Small intestine (tissue), 7 donors: ENCODE results near the gene ZFR. TPM values are rescaled to one million over a fixed set of nuclear protein-coding genes. Genes with fewer than 3 reads are reported as not detected.
"Not testable (repeated sequence)": the region's sequence is repeated elsewhere in the genome, so short reads cannot be mapped to it uniquely, and the experiment has no call there.

Experiments used
- DNase-seq, 2 donors: peaks; one replicate each; pipeline versions ENCODE4 v3.0.0 to v3.0.0-alpha.2; 2013
- FAIRE-seq: peaks from 2 replicates; lab custom pipeline; 2012; peaks lifted over from hg19 to GRCh38; lab: Jason Lieb, UNC
- H3K27ac ChIP-seq, 3 donors: one replicate each; pipeline ENCODE4 v1.5.1; 2013; ENCODE audit warnings: low read length in 2 of 3, mild to moderate bottlenecking in 2 of 3, control low read depth in 1 of 3, inconsistent platforms in 1 of 3, low read depth in 1 of 3, moderate library complexity in 1 of 3
- H3K27me3 ChIP-seq, 3 donors: one replicate each; pipeline ENCODE4 v1.6.1; 2013; ENCODE audit warnings: low read length in 3 of 3, inconsistent platforms in 1 of 3; ENCODE audit not compliant: control insufficient read depth in 3 of 3, insufficient read depth in 3 of 3
- H3K36me3 ChIP-seq, 3 donors: one replicate each; pipeline ENCODE4 v1.6.1; 2013; ENCODE audit warnings: low read length in 3 of 3, inconsistent platforms in 1 of 3, low read depth in 1 of 3, mild to moderate bottlenecking in 1 of 3, moderate library complexity in 1 of 3; ENCODE audit not compliant: control insufficient read depth in 3 of 3, insufficient read depth in 2 of 3
- H3K4me1 ChIP-seq, 3 donors: one replicate each; pipeline ENCODE4 v1.6.1; 2013; ENCODE audit warnings: low read length in 2 of 3, inconsistent platforms in 1 of 3, low read depth in 1 of 3, mild to moderate bottlenecking in 1 of 3, moderate library complexity in 1 of 3; ENCODE audit not compliant: control insufficient read depth in 3 of 3, insufficient read depth in 2 of 3
- H3K4me3 ChIP-seq, 3 donors: one replicate each; pipeline ENCODE4 v1.5.1; 2013; ENCODE audit warnings: low read length in 3 of 3, control low read depth in 1 of 3, inconsistent platforms in 1 of 3, low read depth in 1 of 3, mild to moderate bottlenecking in 1 of 3, moderate library complexity in 1 of 3
- H3K9me3 ChIP-seq, 2 donors: one replicate each; pipeline ENCODE4 v1.6.1; 2013; ENCODE audit warnings: low read depth in 1 of 2, low read length in 1 of 2; ENCODE audit not compliant: control insufficient read depth in 2 of 2, insufficient read depth in 1 of 2
- WGBS, 3 donors: extraction: QIAGEN DNeasy Blood & Tissue Kit; methylation state at CpG; one replicate each; pipeline ENCODE4 v1.1.7; 2013; 5-methylcytosine and 5-hydroxymethylcytosine counted together
- polyA plus RNA-seq, 4 donors: library from polyadenylated mRNA; stranded (reverse) in 3 of 4; unstranded in 1 of 4; fragments of 200-250 nt in 3 of 4; fragments of 120-200 nt in 1 of 4; gene quantifications; one replicate each; pipeline versions ENCODE4 v1.2.1 to v1.2.3, GENCODE V29; 2013
- donor health status: healthy with polysubstance abuse.
- donor health status: control.
- donor health status: control.
- donor health status: Bipolar disorder and iron deficiency.
- donor health status: healthy.

ZFR gene
- polyA plus RNA-seq, 4 donors: 28.2 to 71.0 (median 30.3) TPM

GRCh38 chr5:32326216-32326772, 118.2 kb downstream of the ZFR start:
- Histone ChIP-seq H3K36me3 (no peaks in the 10 kb centered on the region), H3K27ac (no peak overlapping the region), H3K4me3 (no peak overlapping the region), H3K27me3 (no peaks in the 10 kb centered on the region), H3K9me3 (peaks cover 0 to 15% of the 10 kb centered on the region in 2 donors), H3K4me1 (peaks cover 0 to 10% (median 0%) of the 10 kb centered on the region in 3 donors)
- no peak for FAIRE-seq
- no peak for DNase-seq
- whole genome bisulfite sequencing, 3 donors: 80 to 89% (median 85%) methylated on average over 3 of the region's 3 CpGs

- H3K9me3 ChIP-seq: peaks cover 0 to 15% of the 10 kb centered on the region in 2 donors
- no peaks in the 10 kb centered on the region for H3K36me3 ChIP-seq
- no peaks in the 10 kb centered on the region for H3K27me3 ChIP-seq
- FAIRE-seq (no peak), DNase-seq (no peak)
- WGBS, 3 donors: 82 to 96% (median 91%) methylated on average over 3 to 4 of the region's 4 CpGs
- no peak overlapping the region for H3K27ac ChIP-seq
- peaks cover 0 to 3% (median 0%) of the 10 kb centered on the region in 3 donors for H3K4me1 ChIP-seq
- no peak overlapping the region for H3K4me3 ChIP-seq
Measured at GRCh38 chr5:32325616-32326015, 118.9 kb downstream of the ZFR start.

- H3K9me3 ChIP-seq: peaks cover 0 to 15% of the 10 kb centered on the region in 2 donors
- H3K4me3 ChIP-seq: no peak overlapping the region
- H3K27me3 ChIP-seq: no peaks in the 10 kb centered on the region
- WGBS, 3 donors: 66 to 84% (median 83%) methylated on average over 3 of the region's 3 CpGs
- DNase-seq (no peak), FAIRE-seq (no peak)
- no peaks in the 10 kb centered on the region for H3K36me3 ChIP-seq
- H3K27ac ChIP-seq: no peak overlapping the region
- H3K4me1 ChIP-seq: no peaks in the 10 kb centered on the region
Measured at GRCh38 chr5:32325062-32325461, 119.5 kb downstream of the ZFR start.

- H3K27me3 ChIP-seq: no peaks in the 10 kb centered on the region
- H3K4me3 ChIP-seq: no peak overlapping the region
- H3K36me3 ChIP-seq: no peaks in the 10 kb centered on the region
- no peak for FAIRE-seq
- H3K9me3 ChIP-seq: peaks cover 0 to 15% of the 10 kb centered on the region in 2 donors
- no peaks in the 10 kb centered on the region for H3K4me1 ChIP-seq
- WGBS, 3 donors: 82 to 89% (median 87%) methylated on average over 8 of the region's 8 CpGs
- no peak overlapping the region for H3K27ac ChIP-seq
- DNase-seq: no peak
Measured at GRCh38 chr5:32323741-32324140, 120.8 kb downstream of the ZFR start.

GRCh38 chr5:32322882-32323281, 121.7 kb downstream of the ZFR start:
- Histone ChIP-seq H3K36me3 (no peaks in the 10 kb centered on the region), H3K4me1 (no peaks in the 10 kb centered on the region), H3K4me3 (no peak overlapping the region), H3K27me3 (no peaks in the 10 kb centered on the region), H3K27ac (no peak overlapping the region), H3K9me3 (peaks cover 0 to 15% of the 10 kb centered on the region in 2 donors)
- FAIRE-seq (no peak), DNase-seq (no peak)
- 90 to 95% (median 95%) methylated on average over 12 of the region's 12 CpGs for WGBS, 3 donors

- DNase-seq, FAIRE-seq, H3K4me3 ChIP-seq, H3K27me3 ChIP-seq, H3K27ac ChIP-seq, H3K36me3 ChIP-seq, H3K4me1 ChIP-seq: not testable (repeated sequence)
- 88 to 93% (median 89%) methylated on average over 2 of the region's 2 CpGs for WGBS, 3 donors
- H3K9me3 ChIP-seq: peaks cover 0 to 15% of the 10 kb centered on the region in 2 donors
Measured at GRCh38 chr5:32321787-32322186, 122.8 kb downstream of the ZFR start.

GRCh38 chr5:32320576-32320975, 124.0 kb downstream of the ZFR start:
- Histone ChIP-seq H3K4me3 (no peak overlapping the region), H3K9me3 (peaks cover 0 to 15% of the 10 kb centered on the region in 2 donors), H3K36me3 (no peaks in the 10 kb centered on the region), H3K27me3 (no peaks in the 10 kb centered on the region), H3K4me1 (no peaks in the 10 kb centered on the region), H3K27ac (no peak overlapping the region)
- DNase-seq (no peak), FAIRE-seq (no peak)
- WGBS, 3 donors: 89 to 95% (median 90%) methylated on average over 10 of the region's 10 CpGs

- DNase-seq (no peak), FAIRE-seq (no peak)
- 77 to 84% (median 81%) methylated on average over 7 of the region's 7 CpGs for WGBS, 3 donors
- Histone ChIP-seq H3K4me3 (no peak overlapping the region), H3K9me3 (peaks cover 0 to 15% of the 10 kb centered on the region in 2 donors), H3K4me1 (no peaks in the 10 kb centered on the region), H3K27me3 (no peaks in the 10 kb centered on the region), H3K27ac (no peak overlapping the region), H3K36me3 (no peaks in the 10 kb centered on the region)
Measured at GRCh38 chr5:32319926-32320543, 124.5 kb downstream of the ZFR start.
